ENCODE measurements around the gene RAD51B.

Gene RAD51B

GRCh38 chr14:68557648-68558047 lies 738.1 kb downstream of the RAD51B start:
- no peak overlapping the region for H3K4me3 ChIP-seq (ENCODE audit: low read depth, low read length)
- no peak for TF ChIP-seq CTCF (IDR thresholded peaks at IDR 0.05; ENCODE audit: low read depth, low read length)

- TF ChIP-seq CTCF (IDR thresholded peaks at IDR 0.05; ENCODE audit: low read depth, low read length): no peak
- H3K4me3 ChIP-seq (ENCODE audit: low read depth, low read length): no peak overlapping the region
Observed at GRCh38 chr14:68558096-68558495, 738.5 kb downstream of the RAD51B start.

- no peak for TF ChIP-seq CTCF (IDR thresholded peaks at IDR 0.05; ENCODE audit: low read depth, low read length)
- H3K4me3 ChIP-seq (ENCODE audit: low read depth, low read length): no peak overlapping the region
Observed at GRCh38 chr14:68559949-68560348, 740.4 kb downstream of the RAD51B start.

- no peak for TF ChIP-seq CTCF (IDR thresholded peaks at IDR 0.05; ENCODE audit: low read depth, low read length)
- no peak overlapping the region for H3K4me3 ChIP-seq (ENCODE audit: low read depth, low read length)
Observed at GRCh38 chr14:68561531-68562007, 742.0 kb downstream of the RAD51B start.

GRCh38 chr14:68562911-68563250 lies 743.3 kb downstream of the RAD51B start:
- TF ChIP-seq CTCF (IDR thresholded peaks at IDR 0.05; ENCODE audit: low read depth, low read length): no peak
- no peak overlapping the region for H3K4me3 ChIP-seq (ENCODE audit: low read depth, low read length)

GRCh38 chr14:68563251-68564131 lies 743.9 kb downstream of the RAD51B start:
- TF ChIP-seq CTCF (IDR thresholded peaks at IDR 0.05; ENCODE audit: low read depth, low read length): no peak
- no peak overlapping the region for H3K4me3 ChIP-seq (ENCODE audit: low read depth, low read length)

GRCh38 chr14:68564191-68564825 lies 744.7 kb downstream of the RAD51B start:
- no peak for TF ChIP-seq CTCF (IDR thresholded peaks at IDR 0.05; ENCODE audit: low read depth, low read length)
- H3K4me3 ChIP-seq (ENCODE audit: low read depth, low read length): no peak overlapping the region
